Endothelial cell (in vitro differentiated cells): Measurements from ENCODE around the gene TRPV4. TPM values are rescaled to one million over a fixed set of nuclear protein-coding genes. Genes with fewer than 3 reads are reported as not detected.

Experiments used
- DNase-seq: peaks from one replicate; pipeline ENCODE4 v3.0.0; 2021; ENCODE audit warnings: low spot score
- H3K27ac Mint-ChIP-seq: one replicate; pipeline ENCODE4 v1.8.0; 2021; ENCODE audit warnings: mixed read lengths, inconsistent platforms; ENCODE audit not compliant: unreplicated experiment
- H3K27me3 Mint-ChIP-seq: one replicate; pipeline ENCODE4 v1.8.0; 2021; ENCODE audit warnings: mild to moderate bottlenecking, moderate library complexity, mixed read lengths, inconsistent platforms; ENCODE audit not compliant: unreplicated experiment
- H3K36me3 Mint-ChIP-seq: one replicate; pipeline ENCODE4 v1.8.0; 2021; ENCODE audit warnings: mild to moderate bottlenecking, low read depth, mixed read lengths, inconsistent platforms; ENCODE audit not compliant: unreplicated experiment
- H3K4me1 Mint-ChIP-seq: one replicate; pipeline ENCODE4 v1.8.0; 2021; ENCODE audit warnings: mild to moderate bottlenecking, mixed read lengths, inconsistent platforms; ENCODE audit not compliant: unreplicated experiment
- H3K4me3 Mint-ChIP-seq: one replicate; pipeline ENCODE4 v1.8.0; 2021; ENCODE audit warnings: mild to moderate bottlenecking, mixed read lengths, inconsistent platforms; ENCODE audit not compliant: unreplicated experiment
- H3K9me3 Mint-ChIP-seq: one replicate; pipeline ENCODE4 v1.8.0; 2021; ENCODE audit warnings: mixed read lengths, inconsistent platforms; ENCODE audit not compliant: unreplicated experiment
- CTCF ChIP-seq: fragments of 200-600 bp; sonication (generic); IDR thresholded peaks from one replicate; pipeline ENCODE4 v1.5.0; 2021; ENCODE audit warnings: antibody characterized with exemption; ENCODE audit not compliant: unreplicated experiment
- total RNA-seq: library from RNA; stranded (reverse); fragmentation: NEBNext Ultra II Directional; extraction: Animal tissue kit (Norgen Biotek cat#: 25700); gene quantifications from one replicate; pipeline ENCODE4 v1.2.1, GENCODE V29; 2021; ENCODE audit not compliant: unreplicated experiment

Gene TRPV4
- total RNA-seq, 1 donor from 2014 or later: 7.0 TPM

- H3K4me1 Mint-ChIP-seq: peaks cover 8% of the 10 kb centered on the region
- H3K4me3 Mint-ChIP-seq: no peak overlapping the region
- no peaks in the 10 kb centered on the region for H3K9me3 Mint-ChIP-seq
- H3K27me3 Mint-ChIP-seq: peaks cover 7% of the 10 kb centered on the region
- DNase-seq: no peak
- peaks cover 27% of the 10 kb centered on the region for H3K36me3 Mint-ChIP-seq
- no peak overlapping the region for H3K27ac Mint-ChIP-seq
- TF ChIP-seq CTCF: no peak
Measured at GRCh38 chr12:109760930-109761921, 72.0 kb downstream of the TRPV4 start.

GRCh38 chr12:109760031-109760929 lies 72.9 kb downstream of the TRPV4 start:
- no peaks in the 10 kb centered on the region for H3K9me3 Mint-ChIP-seq
- TF ChIP-seq CTCF: no peak
- H3K27ac Mint-ChIP-seq: no peak overlapping the region
- H3K27me3 Mint-ChIP-seq: peaks cover 4% of the 10 kb centered on the region
- H3K4me1 Mint-ChIP-seq: peaks cover 8% of the 10 kb centered on the region
- DNase-seq: no peak
- H3K36me3 Mint-ChIP-seq: peaks cover 33% of the 10 kb centered on the region
- peak overlapping the region; percentile 38 for H3K4me3 Mint-ChIP-seq

- Mint-ChIP-seq H3K27ac (no peak overlapping the region), H3K4me3 (no peak overlapping the region), H3K36me3 (peaks cover 30% of the 10 kb centered on the region), H3K9me3 (no peaks in the 10 kb centered on the region), H3K27me3 (peaks cover 4% of the 10 kb centered on the region), H3K4me1 (peaks cover 8% of the 10 kb centered on the region)
- no peak for TF ChIP-seq CTCF
- no peak for DNase-seq
Measured at GRCh38 chr12:109759595-109759994, 73.6 kb downstream of the TRPV4 start.

GRCh38 chr12:109758426-109759420 lies 74.5 kb downstream of the TRPV4 start:
- Mint-ChIP-seq H3K9me3 (no peaks in the 10 kb centered on the region), H3K27ac (no peak overlapping the region), H3K27me3 (peaks cover 4% of the 10 kb centered on the region), H3K4me1 (peaks cover 14% of the 10 kb centered on the region), H3K36me3 (peaks cover 36% of the 10 kb centered on the region), H3K4me3 (no peak overlapping the region)
- no peak for TF ChIP-seq CTCF
- no peak for DNase-seq
